HG02623 (cell line): Measurements from ENCODE around the gene DXO.
"Not testable (repeated sequence)": the region's sequence is repeated elsewhere in the genome, so short reads cannot be mapped to it uniquely, and the experiment has no call there.

Experiments used
- ATAC-seq: cut with Tn5 transposase; IDR thresholded peaks from one replicate; pipeline ENCODE4 v1.9.1; 2021; ENCODE audit warnings: moderate library complexity; ENCODE audit not compliant: unreplicated experiment

DXO gene

GRCh38 chr6:31980195-31980876 lies 8.4 kb upstream of the DXO start:
- not testable (repeated sequence) for ATAC-seq

- no peak for ATAC-seq
Observed at GRCh38 chr6:31979238-31979898, 7.4 kb upstream of the DXO start.

GRCh38 chr6:31978831-31979230 lies 6.9 kb upstream of the DXO start:
- no peak for ATAC-seq

GRCh38 chr6:31977816-31978431 lies 6.0 kb upstream of the DXO start:
- ATAC-seq: no peak

GRCh38 chr6:31976065-31976464 lies 4.1 kb upstream of the DXO start:
- ATAC-seq: not testable (repeated sequence)

- ATAC-seq: no peak
Observed at GRCh38 chr6:31972709-31973350, 892 bp upstream of the DXO start.

GRCh38 chr6:31971279-31971992 lies 502 bp downstream of the DXO start:
- ATAC-seq: no peak

GRCh38 chr6:31970604-31971271 lies 1.2 kb downstream of the DXO start:
- ATAC-seq: no peak

- no peak for ATAC-seq
Observed at GRCh38 chr6:31969712-31970603, 2.0 kb downstream of the DXO start.

- ATAC-seq: no peak
Observed at GRCh38 chr6:31968791-31969711, 2.9 kb downstream of the DXO start.

- no peak for ATAC-seq
Observed at GRCh38 chr6:31968326-31968725, 3.6 kb downstream of the DXO start.

- no peak for ATAC-seq
Observed at GRCh38 chr6:31967926-31968320, 4.0 kb downstream of the DXO start.

GRCh38 chr6:31966997-31967925 lies 4.7 kb downstream of the DXO start:
- no peak for ATAC-seq

GRCh38 chr6:31966506-31966905 lies 5.4 kb downstream of the DXO start:
- no peak for ATAC-seq

- ATAC-seq: no peak
Observed at GRCh38 chr6:31965700-31966099, 6.2 kb downstream of the DXO start.

GRCh38 chr6:31963921-31964320 lies 8.0 kb downstream of the DXO start:
- ATAC-seq: no peak

- ATAC-seq: no peak
Observed at GRCh38 chr6:31961616-31962015, 10.3 kb downstream of the DXO start.
